ENCODE results near the gene LASP1. TPM values are rescaled to one million over a fixed set of nuclear protein-coding genes. Genes with fewer than 3 reads are reported as not detected.

LASP1 gene
- total and polyA plus RNA-seq, 2 of the 8 experiments (the other 6 are each of a cell fraction or from before 2014, with no cell fraction given), result 114 to 180 TPM

DNA sequence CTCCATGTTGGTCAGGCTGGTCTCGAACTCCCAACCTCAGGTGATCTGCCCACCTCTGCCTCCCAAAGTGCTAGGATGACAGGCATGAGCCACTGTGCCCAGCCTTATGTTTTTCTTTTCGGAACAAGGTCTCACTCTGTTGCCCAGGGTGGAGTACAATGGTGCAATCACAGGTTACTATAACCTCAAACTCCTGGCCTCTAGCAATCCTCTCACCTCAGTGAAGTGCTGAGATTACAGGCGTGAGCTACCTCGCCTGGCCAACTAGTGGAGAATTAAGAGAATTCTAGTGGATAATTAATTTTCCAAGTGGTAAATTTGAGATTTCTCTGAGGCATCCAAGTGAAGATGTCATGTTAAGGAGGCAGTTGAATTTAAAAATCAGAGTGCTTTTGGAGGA lies 100.3 kb downstream of the LASP1 start:
- no peak overlapping the region for H4K5ac ChIP-seq (ENCODE audit: insufficient read length, low read depth, low read length)
- H3K23me2 ChIP-seq (ENCODE audit: low read depth, low read length), result peaks cover 2% of the 10 kb centered on the region; the same call in 1 of the 2 replicates
- H3K4me3 ChIP-seq (ENCODE audit: extremely low read depth in 1 of 4, insufficient read depth in 2 of 4, low read depth in 3 of 4, low read length in 4 of 4), result no peak overlapping the region
- no peak overlapping the region for H3K4me2 ChIP-seq (ENCODE audit: insufficient read depth in 1 of 2, low read depth in 2 of 2, low read length in 2 of 2)
- H3K23ac ChIP-seq (ENCODE audit: insufficient read length), result no peak overlapping the region
- no peaks in the 10 kb centered on the region for H3K27me3 ChIP-seq (replicated peaks in 1 of 4; ENCODE audit: control insufficient read depth in 3 of 4, extremely low read depth in 1 of 4, insufficient read depth in 3 of 4, low read length in 3 of 4)
- H2BK15ac ChIP-seq (ENCODE audit: low read length), result no peak overlapping the region
- H2BK120ac ChIP-seq (replicated peaks; ENCODE audit: low read depth, low read length), result no peak overlapping the region
- no peak overlapping the region for H4K91ac ChIP-seq (replicated peaks; ENCODE audit: insufficient read length, low read length)
- no peak for FAIRE-seq
- no peaks in the 10 kb centered on the region for H3K79me2 ChIP-seq (ENCODE audit: control insufficient read depth in 1 of 2, insufficient read depth in 2 of 2, low read length in 2 of 2)
- no peak overlapping the region for H3K9ac ChIP-seq (replicated peaks in 1 of 4; ENCODE audit: extremely low read depth in 1 of 4, low read depth in 3 of 4, low read length in 3 of 4)
- H3K36me3 ChIP-seq (ENCODE audit: control insufficient read depth in 2 of 4, insufficient read depth in 4 of 4, low read length in 3 of 4), result no peaks in the 10 kb centered on the region
- no peak overlapping the region for H2BK20ac ChIP-seq (ENCODE audit: low read length)
- CTCF ChIA-PET (ENCODE audit: partially characterized antibody), result interaction anchor here (1.0 to 1.7 kb wide), 2 partner anchors 45 to 195 kb away, joined by 3 to 5 read pairs; no protein-coding TSS in a partner anchor
- no peaks in the 10 kb centered on the region for H3K9me3 ChIP-seq (ENCODE audit: insufficient read depth in 2 of 2, low read depth in 1 of 2, low read length in 1 of 2)
- H3K56ac ChIP-seq (replicated peaks; ENCODE audit: insufficient read length, low read depth, low read length), result no peak overlapping the region
- H3K18ac ChIP-seq (ENCODE audit: extremely low read depth, low read length), result no peak overlapping the region
- H3K27ac ChIP-seq (ENCODE audit: low read depth, low read length), result no peak overlapping the region
- H3K4ac ChIP-seq (replicated peaks; ENCODE audit: insufficient read length, low read depth, low read length), result no peak overlapping the region
- WGBS, 2 experiments (ENCODE audit: extremely low coverage in 1 of 2, insufficient coverage in 1 of 2, insufficient read length in 1 of 2, insufficient replicate concordance in 2 of 2, low coverage in 1 of 2, low lambda C conversion rate in 2 of 2, missing lambda C conversion rate in 1 of 2), result 92% methylated on average over 4 of the region's 4 CpGs; no CpG with 5 or more reads in 1 of the 2 experiments
- no peaks in the 10 kb centered on the region for H4K20me1 ChIP-seq (replicated peaks in 1 of 2; ENCODE audit: control insufficient read depth in 1 of 2, insufficient read depth in 2 of 2, low read length in 2 of 2)
- H2AK5ac ChIP-seq (ENCODE audit: low read depth, low read length), result no peak overlapping the region
- no peak overlapping the region for H2BK12ac ChIP-seq (ENCODE audit: low read depth, low read length)
- H2AFZ ChIP-seq (ENCODE audit: low read length), result no peak overlapping the region
- no peak for TF ChIP-seq HDAC2 (IDR thresholded peaks at IDR 0.05; ENCODE audit: borderline replicate concordance in 1 of 2, low read depth in 2 of 2, low read length in 2 of 2)
- TF ChIP-seq, protein P1, sequence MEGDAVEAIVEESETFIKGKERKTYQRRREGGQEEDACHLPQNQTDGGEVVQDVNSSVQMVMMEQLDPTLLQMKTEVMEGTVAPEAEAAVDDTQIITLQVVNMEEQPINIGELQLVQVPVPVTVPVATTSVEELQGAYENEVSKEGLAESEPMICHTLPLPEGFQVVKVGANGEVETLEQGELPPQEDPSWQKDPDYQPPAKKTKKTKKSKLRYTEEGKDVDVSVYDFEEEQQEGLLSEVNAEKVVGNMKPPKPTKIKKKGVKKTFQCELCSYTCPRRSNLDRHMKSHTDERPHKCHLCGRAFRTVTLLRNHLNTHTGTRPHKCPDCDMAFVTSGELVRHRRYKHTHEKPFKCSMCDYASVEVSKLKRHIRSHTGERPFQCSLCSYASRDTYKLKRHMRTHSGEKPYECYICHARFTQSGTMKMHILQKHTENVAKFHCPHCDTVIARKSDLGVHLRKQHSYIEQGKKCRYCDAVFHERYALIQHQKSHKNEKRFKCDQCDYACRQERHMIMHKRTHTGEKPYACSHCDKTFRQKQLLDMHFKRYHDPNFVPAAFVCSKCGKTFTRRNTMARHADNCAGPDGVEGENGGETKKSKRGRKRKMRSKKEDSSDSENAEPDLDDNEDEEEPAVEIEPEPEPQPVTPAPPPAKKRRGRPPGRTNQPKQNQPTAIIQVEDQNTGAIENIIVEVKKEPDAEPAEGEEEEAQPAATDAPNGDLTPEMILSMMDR (IDR thresholded peaks at IDR 0.05; ENCODE audit: control extremely low read depth in 1 of 3, insufficient read depth in 1 of 3, low read depth in 1 of 3, low read length in 3 of 3), result peak in 1 of 3 experiments; percentile 16; a peak in 1 of 4 replicates
- TF ChIP-seq NRF1 (IDR thresholded peaks at IDR 0.05; ENCODE audit: low read depth, low read length), result no peak
- no peak for TF ChIP-seq JUN (IDR thresholded peaks at IDR 0.05; ENCODE audit: low read depth, low read length)
- TF ChIP-seq GTF2F1 (IDR thresholded peaks at IDR 0.05; ENCODE audit: borderline replicate concordance, low read depth, low read length), result no peak
- TF ChIP-seq RAD21 (IDR thresholded peaks at IDR 0.05 in 1 of 2, conservative IDR thresholded peaks at IDR 0.05 in 1 of 2; ENCODE audit: low read depth in 2 of 2, low read length in 2 of 2), result 0 out of 4 replicates have a peak, but pooled peaks of 1 of the 2 experiments have one; percentile 14
- no peak for TF ChIP-seq ATF3 (IDR thresholded peaks at IDR 0.05; ENCODE audit: insufficient read depth, low read depth, low read length)
- H3K14ac ChIP-seq (ENCODE audit: insufficient read length), result no peak overlapping the region
- peaks cover 0 to 2% (median 1%) of the 10 kb centered on the region in 4 experiments; a peak in 3 of 7 replicates for H3K4me1 ChIP-seq (replicated peaks in 1 of 4; ENCODE audit: control insufficient read depth in 3 of 4, insufficient read depth in 4 of 4, low read length in 3 of 4)
- POLR2A ChIA-PET (ENCODE audit: partially characterized antibody), result no interaction called here
- H4K8ac ChIP-seq (ENCODE audit: extremely low read depth, insufficient read depth, low read length), result no peak overlapping the region
- no peak overlapping the region for H2BK5ac ChIP-seq (ENCODE audit: low read depth, low read length)
- peak in 1 of 2 experiments; percentile 31 for DNase-seq (ENCODE audit: low read depth in 1 of 2, low spot score in 2 of 2)
- H3K79me1 ChIP-seq (ENCODE audit: low read depth, low read length), result no peaks in the 10 kb centered on the region

All from H1 (cell line).